CD4-positive, alpha-beta T cell (primary cell): Measurements from ENCODE around the gene VILL. TPM values are rescaled to one million over a fixed set of nuclear protein-coding genes. Genes with fewer than 3 reads are reported as not detected.
A peak's percentile ranks its signal among the peaks of the same experiment; 100 is the strongest.

Experiments used
- ATAC-seq: fragments of 200-7000 bp; cut with Tn5 transposase; one replicate; pipeline ENCODE4 v1.10.0; 2022; ENCODE audit warnings: mild to moderate bottlenecking; ENCODE audit not compliant: poor library complexity
- CTCF ChIA-PET: fragments of 350-600 bp; sonication (Branson Sonifier 250); formaldehyde crosslinking; loops from one replicate; lab custom pipeline; 2021; ENCODE audit warnings: antibody characterized with exemption, inconsistent platforms; lab: Charles Lee
- POLR2A ChIA-PET: fragments of 350-600 bp; sonication (Branson Sonifier 250); formaldehyde crosslinking; loops from one replicate; lab custom pipeline; 2021; ENCODE audit warnings: antibody characterized with exemption, inconsistent platforms; lab: Charles Lee
- DNase-seq, 14 experiments: peaks; one replicate each; pipeline ENCODE4 v3.0.0-alpha.2; 2013 to 2020; ENCODE audit warnings: mixed read lengths in 2 of 14
- H3K27ac ChIP-seq, 2 donors: one replicate each; pipeline versions ENCODE4 v1.5.1 to v1.7.0; 2013; ENCODE audit warnings: low read length in 2 of 2, low read depth in 1 of 2, mild to moderate bottlenecking in 1 of 2
- H3K27me3 ChIP-seq, 2 experiments: 1 replicate in 1 of 2; 2 replicates in 1 of 2; pipeline versions ENCODE4 v1.6.1 to v1.7.0; 2013; ENCODE audit warnings: low read length in 2 of 2, control low read depth in 1 of 2, mild to moderate bottlenecking in 1 of 2, moderate library complexity in 1 of 2; ENCODE audit not compliant: insufficient read depth in 2 of 2, control insufficient read depth in 1 of 2
- H3K36me3 ChIP-seq: one replicate; pipeline ENCODE4 v1.6.1; 2013; ENCODE audit warnings: low read length, control low read depth; ENCODE audit not compliant: insufficient read depth
- H3K4me1 ChIP-seq: one replicate; pipeline ENCODE4 v1.6.1; 2013; ENCODE audit warnings: low read length, control low read depth; ENCODE audit not compliant: insufficient read depth
- H3K4me3 ChIP-seq: one replicate; pipeline ENCODE4 v1.5.1; 2013; ENCODE audit warnings: mild to moderate bottlenecking, low read length, moderate library complexity
- H3K9me3 ChIP-seq, 2 experiments: 1 replicate in 1 of 2; 2 replicates in 1 of 2; pipeline versions ENCODE4 v1.6.1 to v1.7.0; 2013; ENCODE audit warnings: low read length in 2 of 2, mild to moderate bottlenecking in 2 of 2, control low read depth in 1 of 2, moderate library complexity in 1 of 2; ENCODE audit not compliant: control insufficient read depth in 1 of 2, insufficient read depth in 1 of 2
- H3K27ac Mint-ChIP-seq: one replicate; pipeline ENCODE4 v1.8.0; 2020; ENCODE audit warnings: mixed read lengths
- H3K27me3 Mint-ChIP-seq: one replicate; pipeline ENCODE4 v1.8.0; 2021; ENCODE audit warnings: mixed read lengths
- H3K36me3 Mint-ChIP-seq: one replicate; pipeline ENCODE4 v1.8.0; 2021; ENCODE audit warnings: low read depth, mixed read lengths
- H3K4me1 Mint-ChIP-seq: one replicate; pipeline ENCODE4 v1.8.0; 2021; ENCODE audit warnings: low read depth, mixed read lengths
- H3K4me3 Mint-ChIP-seq: one replicate; pipeline ENCODE4 v1.8.0; 2020; ENCODE audit warnings: mild to moderate bottlenecking, mixed read lengths
- H3K9me3 Mint-ChIP-seq: one replicate; pipeline ENCODE4 v1.8.0; 2020; ENCODE audit warnings: mixed read lengths
- intact Hi-C, 2 experiments: fragments of 100-400 bp; cut with DNase I in 1 of 2; cut with micrococcal nuclease in 1 of 2; formaldehyde crosslinking; loops; one replicate each; pipeline versions ENCODE4 v1.15.1 to v1.9.0; 2023 to 2025; cut with DNase I, micrococcal nuclease
- total RNA-seq, 174 experiments: library from RNA in 2 of 174; stranded (reverse) in 2 of 174; gene quantifications; one replicate each; pipeline ENCODE4 v1.2.3 and lab custom pipeline; 2021 to 2026
- TF ChIP-seq, protein P1 (sequence below): fragments of 200-600 bp; IDR thresholded peaks from one replicate; pipeline ENCODE4 v1.8.0; 2022; ENCODE audit warnings: antibody characterized with exemption, mild to moderate bottlenecking

The VILL gene
- total RNA-seq, 2 experiments from 2014 or later: 23.2 to 24.4 TPM

DNA sequence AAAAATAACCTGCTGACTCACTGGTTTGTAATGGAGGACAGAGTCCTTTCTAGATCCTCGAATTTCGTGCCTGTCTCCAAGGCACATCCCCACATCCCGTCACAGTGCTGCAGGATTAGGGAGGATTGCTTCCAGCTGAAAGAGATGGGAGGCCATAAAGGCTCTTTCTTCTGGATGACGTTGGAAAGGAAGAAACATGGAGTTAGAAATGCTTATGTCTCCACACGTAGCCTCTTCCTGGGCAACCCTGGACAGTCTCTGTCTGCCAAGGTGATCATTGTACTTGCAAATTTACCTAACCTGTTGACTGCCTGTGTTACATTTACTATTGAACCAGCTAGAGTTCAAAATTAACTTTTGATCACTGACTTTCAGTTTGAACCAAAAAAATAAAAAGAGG, 27.6 kb upstream of the VILL start:
- DNase-seq (no peak), ATAC-seq (no peak)
- H3K4me1 Mint-ChIP-seq: peaks cover 7% of the 10 kb centered on the region
- H3K4me1 ChIP-seq: peaks cover 4% of the 10 kb centered on the region
- peak overlapping the region; percentile 25 for H3K27ac Mint-ChIP-seq
- no peaks in the 10 kb centered on the region for H3K9me3 ChIP-seq
- no peak overlapping the region for H3K27ac ChIP-seq
- ChIA-PET POLR2A (no interaction called here), CTCF (interaction anchor here (3.5 kb wide), 1 partner anchor 107 kb away, joined by 15 read pairs; no protein-coding TSS in a partner anchor)
- H3K27me3 Mint-ChIP-seq: no peaks in the 10 kb centered on the region
- no peak overlapping the region for H3K4me3 ChIP-seq
- H3K27me3 ChIP-seq: no peaks in the 10 kb centered on the region
- TF ChIP-seq, protein P1, sequence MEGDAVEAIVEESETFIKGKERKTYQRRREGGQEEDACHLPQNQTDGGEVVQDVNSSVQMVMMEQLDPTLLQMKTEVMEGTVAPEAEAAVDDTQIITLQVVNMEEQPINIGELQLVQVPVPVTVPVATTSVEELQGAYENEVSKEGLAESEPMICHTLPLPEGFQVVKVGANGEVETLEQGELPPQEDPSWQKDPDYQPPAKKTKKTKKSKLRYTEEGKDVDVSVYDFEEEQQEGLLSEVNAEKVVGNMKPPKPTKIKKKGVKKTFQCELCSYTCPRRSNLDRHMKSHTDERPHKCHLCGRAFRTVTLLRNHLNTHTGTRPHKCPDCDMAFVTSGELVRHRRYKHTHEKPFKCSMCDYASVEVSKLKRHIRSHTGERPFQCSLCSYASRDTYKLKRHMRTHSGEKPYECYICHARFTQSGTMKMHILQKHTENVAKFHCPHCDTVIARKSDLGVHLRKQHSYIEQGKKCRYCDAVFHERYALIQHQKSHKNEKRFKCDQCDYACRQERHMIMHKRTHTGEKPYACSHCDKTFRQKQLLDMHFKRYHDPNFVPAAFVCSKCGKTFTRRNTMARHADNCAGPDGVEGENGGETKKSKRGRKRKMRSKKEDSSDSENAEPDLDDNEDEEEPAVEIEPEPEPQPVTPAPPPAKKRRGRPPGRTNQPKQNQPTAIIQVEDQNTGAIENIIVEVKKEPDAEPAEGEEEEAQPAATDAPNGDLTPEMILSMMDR: no peak
- no peaks in the 10 kb centered on the region for H3K36me3 ChIP-seq
- H3K36me3 Mint-ChIP-seq: no peaks in the 10 kb centered on the region
- H3K4me3 Mint-ChIP-seq: no peak overlapping the region
- intact Hi-C loops: no loop called here
- no peaks in the 10 kb centered on the region for H3K9me3 Mint-ChIP-seq

DNA sequence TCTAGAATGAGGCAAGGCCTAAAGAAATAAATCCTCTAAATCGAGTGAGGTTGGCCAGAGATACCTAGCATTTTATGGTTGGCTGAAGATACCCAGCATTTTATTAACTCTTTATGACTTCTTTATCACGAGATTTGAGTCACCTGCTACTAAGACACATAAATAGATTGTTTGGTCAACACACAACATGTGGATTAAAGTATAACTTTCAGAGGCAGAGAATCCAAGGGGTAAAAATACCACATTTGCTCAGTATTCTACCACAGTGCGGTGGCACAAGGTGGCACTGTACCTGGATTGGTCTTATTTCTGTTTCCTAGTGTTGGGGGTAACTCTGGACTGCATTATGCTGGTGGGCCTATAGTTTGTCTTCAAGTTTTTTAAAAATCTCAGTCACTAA, 27.0 kb upstream of the VILL start:
- H3K27me3 ChIP-seq: no peaks in the 10 kb centered on the region
- TF ChIP-seq, protein P1: no peak
- peaks cover 4% of the 10 kb centered on the region for H3K4me1 ChIP-seq
- no peaks in the 10 kb centered on the region for H3K36me3 ChIP-seq
- POLR2A ChIA-PET: no interaction called here
- DNase-seq: no peak
- H3K4me1 Mint-ChIP-seq: peaks cover 6% of the 10 kb centered on the region
- no peak overlapping the region for H3K4me3 ChIP-seq
- intact Hi-C loops: no loop called here
- no peaks in the 10 kb centered on the region for H3K36me3 Mint-ChIP-seq
- no peaks in the 10 kb centered on the region for H3K9me3 Mint-ChIP-seq
- H3K27ac ChIP-seq: no peak overlapping the region
- H3K9me3 ChIP-seq: no peaks in the 10 kb centered on the region
- CTCF ChIA-PET: interaction anchor here (0.6 to 3.5 kb wide), 2 partner anchors 36 to 108 kb away, joined by 3 to 15 read pairs; no protein-coding TSS in a partner anchor
- H3K27ac Mint-ChIP-seq: no peak overlapping the region
- no peak overlapping the region for H3K4me3 Mint-ChIP-seq
- no peak for ATAC-seq
- H3K27me3 Mint-ChIP-seq: no peaks in the 10 kb centered on the region

DNA sequence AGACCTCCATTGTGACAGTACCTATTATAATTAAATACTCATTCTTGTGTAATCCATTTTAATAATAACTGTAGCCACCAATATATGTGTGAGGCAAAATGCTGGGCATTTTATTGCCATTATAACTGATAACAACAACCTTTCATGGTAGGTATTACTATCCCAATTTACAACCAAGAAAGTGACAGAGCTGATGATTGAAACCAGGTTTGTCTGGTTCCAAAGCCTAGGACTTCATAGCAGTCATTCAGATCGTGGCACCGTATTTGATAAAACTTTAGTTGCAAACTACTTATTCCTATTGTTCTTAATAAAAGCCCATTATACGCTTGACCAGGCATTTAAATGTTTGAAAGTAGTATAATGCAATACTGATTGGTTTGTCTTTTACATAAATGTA, 26.4 kb upstream of the VILL start:
- DNase-seq (no peak), ATAC-seq (no peak)
- Histone ChIP-seq H3K36me3 (no peaks in the 10 kb centered on the region), H3K27ac (no peak overlapping the region), H3K4me3 (no peak overlapping the region), H3K27me3 (no peaks in the 10 kb centered on the region), H3K9me3 (no peaks in the 10 kb centered on the region), H3K4me1 (peaks cover 4% of the 10 kb centered on the region)
- intact Hi-C loops: no loop called here
- H3K36me3 Mint-ChIP-seq: no peaks in the 10 kb centered on the region
- H3K9me3 Mint-ChIP-seq: no peaks in the 10 kb centered on the region
- H3K4me3 Mint-ChIP-seq: no peak overlapping the region
- no peak overlapping the region for H3K27ac Mint-ChIP-seq
- no peaks in the 10 kb centered on the region for H3K27me3 Mint-ChIP-seq
- ChIA-PET POLR2A (no interaction called here), CTCF (interaction anchor here (0.6 to 3.5 kb wide), 2 partner anchors 36 to 108 kb away, joined by 3 to 15 read pairs; no protein-coding TSS in a partner anchor)
- H3K4me1 Mint-ChIP-seq: peaks cover 6% of the 10 kb centered on the region
- TF ChIP-seq, protein P1: no peak
